ENCODE results near the gene F11R.

DNA sequence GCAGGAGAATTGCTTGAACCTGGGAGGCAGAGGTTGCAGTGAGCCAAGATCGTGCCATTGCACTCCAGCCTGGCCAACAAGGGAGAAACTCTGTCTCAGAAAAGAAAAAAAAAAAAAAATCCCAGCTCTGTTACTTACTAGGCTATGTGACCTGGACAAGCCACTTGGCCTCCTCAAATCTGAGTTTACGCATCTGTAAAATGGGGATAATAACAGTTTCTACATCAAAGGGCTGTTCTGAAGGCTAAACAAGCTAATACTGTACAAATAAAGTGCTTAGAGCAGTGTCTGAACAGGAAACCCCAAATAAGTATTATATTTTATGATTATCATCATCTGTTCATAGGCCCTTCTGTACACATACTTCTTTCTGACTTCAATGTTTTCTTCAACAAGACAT lies 13.6 kb downstream of the F11R start:
- TF ChIP-seq ZNF274 (IDR thresholded peaks at IDR 0.05; ENCODE audit: low read depth, low read length): no peak
- no peak for TF ChIP-seq YY1 (IDR thresholded peaks at IDR 0.05; ENCODE audit: insufficient read depth, insufficient read length)

Measured in NT2/D1 (cell line).